GM11168 (cell line): ENCODE results near the gene KRT80.

Experiments
- in situ Hi-C: fragments of 300-500 bp; cut with MboI; formaldehyde crosslinking; loops from one replicate; pipeline ENCODE4 v1.12.0; 2022; ENCODE audit warnings: low sequenced_read_pairs; ENCODE audit not compliant: unreplicated experiment

Gene KRT80

DNA sequence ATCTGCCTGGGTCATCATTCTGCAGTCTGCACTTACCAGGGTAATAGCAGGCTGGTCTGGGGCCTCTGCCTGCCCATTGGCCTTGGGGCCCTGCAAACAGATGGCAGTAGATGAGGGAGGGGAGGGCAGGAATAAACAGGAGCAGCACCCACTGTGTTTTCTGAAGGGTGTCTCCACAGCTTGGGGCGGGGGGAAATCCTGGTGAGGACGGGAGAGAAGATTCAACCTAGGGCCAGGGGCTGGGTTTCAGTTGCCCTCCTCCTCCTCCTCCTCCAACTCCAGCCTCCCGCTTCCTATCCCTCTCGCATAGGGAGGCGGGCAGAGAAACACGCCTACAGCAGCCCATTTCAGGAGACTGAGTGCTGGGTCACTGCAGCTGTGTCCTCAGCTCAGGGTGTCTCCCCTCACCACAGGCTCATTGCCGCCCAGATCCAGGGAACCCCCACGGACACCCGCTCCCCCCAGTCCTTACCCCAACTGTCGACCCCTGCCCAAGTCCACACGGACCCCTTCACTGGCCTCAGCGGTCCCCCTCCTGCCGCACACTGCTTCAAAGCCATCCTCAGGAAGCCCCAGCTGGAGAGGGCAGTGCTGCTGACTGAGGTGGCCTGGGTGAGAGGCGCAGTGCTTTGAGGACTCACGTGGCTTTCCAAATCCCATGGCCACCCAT lies 9.1 kb upstream of the KRT80 start:
- in situ Hi-C loops: no loop called here

DNA sequence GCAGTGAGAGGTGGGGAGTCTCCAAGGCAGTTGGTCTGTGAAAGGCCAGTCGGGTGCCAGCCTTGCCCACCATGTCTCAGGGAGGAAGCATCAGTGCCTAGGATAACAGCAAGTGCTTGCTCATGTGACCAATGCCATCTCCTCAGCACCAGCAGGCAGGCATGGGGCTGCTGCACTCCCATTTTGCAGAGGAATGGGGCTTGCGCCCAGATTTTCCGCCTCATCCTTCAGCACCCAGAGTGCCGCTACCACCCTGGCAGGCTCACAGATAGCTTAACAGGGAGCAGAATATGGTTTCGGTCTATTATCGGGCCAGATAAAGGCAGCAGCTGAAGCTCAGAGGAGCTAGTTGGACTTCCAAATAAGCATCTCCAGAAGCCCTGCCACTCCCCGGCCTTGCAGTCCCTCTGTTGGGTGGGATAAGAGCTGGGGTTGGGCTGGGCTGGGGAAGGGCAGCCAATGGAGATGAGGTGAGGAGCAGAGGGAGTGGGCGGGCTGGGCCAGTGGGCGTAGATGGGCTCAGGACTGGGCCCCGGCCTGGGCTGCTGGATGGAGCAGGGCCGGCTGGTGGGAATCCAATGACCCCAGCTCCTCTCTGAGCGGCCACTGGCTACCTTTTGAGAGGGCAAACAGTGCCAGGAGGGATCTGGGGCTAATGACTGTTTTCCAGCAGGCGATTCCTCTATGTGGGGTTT lies 8.4 kb upstream of the KRT80 start:
- in situ Hi-C loops: no loop called here

- in situ Hi-C loops: no loop called here
These were observed 7.6 kb upstream of the KRT80 start for GRCh38 chr12:52199294-52199919.

DNA sequence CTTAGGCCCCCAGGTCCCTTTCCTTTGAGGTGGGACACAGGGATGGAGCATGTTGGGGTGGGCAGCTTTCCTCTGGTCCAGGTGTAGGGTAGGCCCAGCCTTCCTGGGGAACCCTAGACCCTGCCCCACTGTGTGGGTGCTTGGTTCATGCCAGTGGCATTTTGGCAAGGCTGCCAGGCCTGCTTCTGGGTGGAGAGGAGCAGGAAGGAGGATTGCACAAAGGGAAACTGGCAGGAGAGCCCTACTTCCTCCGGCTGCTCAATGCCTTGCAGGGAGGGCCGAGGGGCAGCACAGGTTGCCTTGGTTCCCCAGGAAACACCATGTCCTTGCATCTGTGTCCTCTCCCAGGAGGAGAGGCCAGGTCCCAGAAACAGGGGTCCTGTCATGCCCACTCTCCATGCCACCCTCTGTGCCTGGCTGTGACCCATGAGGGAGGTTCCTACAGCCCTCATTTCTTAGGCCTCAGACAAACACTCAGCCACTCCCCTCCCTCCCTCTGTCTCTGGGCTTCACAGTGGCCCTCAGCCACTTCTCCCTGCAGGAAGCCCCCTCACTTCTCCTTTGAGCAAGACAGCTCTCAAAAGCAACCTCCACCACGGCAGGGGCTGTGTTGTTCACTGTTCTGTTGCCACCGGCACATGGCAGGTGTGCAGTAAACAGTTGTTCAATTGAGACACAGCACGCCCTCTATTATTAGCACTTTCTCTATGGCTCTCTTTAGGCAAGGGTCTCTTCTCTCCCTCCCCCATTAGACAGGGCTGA lies 6.8 kb upstream of the KRT80 start:
- in situ Hi-C loops: no loop called here

- in situ Hi-C loops: no loop called here
These were observed 5.8 kb upstream of the KRT80 start for GRCh38 chr12:52197371-52198231.

GRCh38 chr12:52195065-52195730 lies 3.4 kb upstream of the KRT80 start:
- in situ Hi-C loops: no loop called here

DNA sequence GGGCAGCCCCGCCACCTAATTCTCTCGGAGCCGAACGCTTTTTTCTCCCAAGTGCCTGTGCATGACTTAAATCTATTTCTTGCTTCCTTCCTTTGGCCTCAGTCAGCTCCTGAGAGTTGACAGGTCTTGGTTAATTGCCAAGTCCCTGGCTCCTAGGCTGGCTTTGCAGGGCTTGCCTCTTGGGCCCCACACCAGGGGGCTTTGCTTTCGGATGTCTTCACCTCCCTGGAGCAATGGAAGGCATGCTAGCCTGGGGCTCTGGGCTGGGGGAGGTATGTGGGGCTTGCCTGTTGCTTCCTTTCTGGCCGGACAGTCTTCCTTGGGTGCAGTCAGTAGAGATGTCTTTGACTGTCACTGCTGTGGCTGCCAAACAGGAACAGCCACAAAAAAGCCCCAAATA lies 2.2 kb upstream of the KRT80 start:
- in situ Hi-C loops: no loop called here

- in situ Hi-C loops: no loop called here
These were observed 1.7 kb upstream of the KRT80 start for GRCh38 chr12:52193532-52193931.

GRCh38 chr12:52190860-52191729 lies 719 bp downstream of the KRT80 start:
- in situ Hi-C loops: no loop called here

DNA sequence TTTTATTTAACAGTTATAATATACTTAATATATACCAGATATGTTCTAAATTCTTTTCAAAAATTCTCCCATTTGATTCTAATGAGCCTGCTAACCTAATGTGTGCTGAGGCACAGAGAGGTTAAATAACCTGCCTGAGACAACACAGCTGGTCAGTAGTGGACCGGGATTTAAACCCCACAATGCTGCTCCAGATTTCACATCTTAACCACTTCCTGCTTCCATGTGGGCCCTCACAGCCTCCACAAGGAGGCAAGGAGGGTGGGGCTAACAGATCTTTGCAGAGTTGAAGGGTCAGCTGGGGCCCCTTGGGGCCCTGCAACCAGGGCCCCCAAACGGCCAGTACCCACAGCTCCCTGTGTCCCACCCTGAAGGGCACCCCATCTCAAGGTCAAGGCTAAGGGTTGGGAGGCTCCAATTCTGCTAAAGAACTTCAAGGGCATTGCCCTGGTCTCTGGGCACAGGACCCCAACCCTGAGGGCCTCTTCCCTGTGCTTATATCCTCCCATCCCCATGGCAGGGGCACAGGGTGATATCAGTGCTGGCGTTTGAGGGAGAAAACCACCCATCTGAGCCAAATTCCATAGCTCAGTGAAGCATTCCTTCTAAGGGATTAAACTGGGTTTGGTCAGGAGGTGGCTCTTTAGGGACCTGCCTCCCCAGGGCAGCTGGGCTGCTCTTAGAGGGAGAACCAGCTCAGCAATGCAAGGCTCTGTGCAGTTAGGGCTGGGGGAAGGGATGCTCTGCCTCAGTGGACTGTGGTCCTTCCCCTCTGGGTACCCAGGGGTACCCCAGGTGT lies 2.2 kb downstream of the KRT80 start:
- in situ Hi-C loops: no loop called here

- in situ Hi-C loops: no loop called here
These were observed 3.2 kb downstream of the KRT80 start for GRCh38 chr12:52188658-52189057.

DNA sequence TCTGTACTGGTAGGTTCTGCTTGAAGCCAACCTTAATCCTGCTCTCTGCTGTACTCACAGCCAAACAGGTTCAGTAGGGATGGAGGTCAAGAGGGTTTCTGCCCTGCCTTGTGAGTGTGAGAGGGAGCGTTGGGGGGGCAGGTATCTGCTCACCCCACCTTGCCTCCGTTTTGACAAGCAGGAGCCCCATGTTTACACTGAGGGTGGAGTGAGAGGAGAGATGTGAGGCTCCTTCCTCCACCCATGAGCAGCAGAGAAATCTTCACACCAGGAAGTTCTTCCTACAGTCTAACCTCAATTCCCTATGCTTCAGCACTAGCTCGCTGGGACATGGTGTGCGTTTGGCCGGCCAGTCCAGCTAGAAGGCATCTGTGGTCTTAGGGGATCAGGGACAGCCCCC lies 4.2 kb downstream of the KRT80 start:
- in situ Hi-C loops: no loop called here

DNA sequence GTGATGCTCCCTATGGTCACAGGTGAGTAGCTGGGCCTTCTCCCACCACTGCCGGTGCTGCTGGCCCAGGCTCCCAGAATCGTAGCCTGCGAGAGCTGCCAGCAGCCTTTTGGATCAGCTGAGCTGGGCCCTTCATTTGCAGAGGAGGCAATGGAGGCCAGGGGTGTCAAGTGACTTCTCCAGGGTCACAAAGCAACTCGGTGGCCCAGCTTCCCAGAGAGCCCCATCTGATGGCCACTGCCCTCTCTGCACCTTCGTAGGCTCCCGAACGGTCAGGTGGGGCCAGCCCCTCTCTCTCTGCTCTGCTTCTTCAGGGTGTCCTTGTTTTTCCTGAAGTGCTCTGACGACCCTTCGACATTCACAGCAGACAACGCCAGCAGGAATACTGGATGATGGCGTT lies 4.6 kb downstream of the KRT80 start:
- in situ Hi-C loops: no loop called here

DNA sequence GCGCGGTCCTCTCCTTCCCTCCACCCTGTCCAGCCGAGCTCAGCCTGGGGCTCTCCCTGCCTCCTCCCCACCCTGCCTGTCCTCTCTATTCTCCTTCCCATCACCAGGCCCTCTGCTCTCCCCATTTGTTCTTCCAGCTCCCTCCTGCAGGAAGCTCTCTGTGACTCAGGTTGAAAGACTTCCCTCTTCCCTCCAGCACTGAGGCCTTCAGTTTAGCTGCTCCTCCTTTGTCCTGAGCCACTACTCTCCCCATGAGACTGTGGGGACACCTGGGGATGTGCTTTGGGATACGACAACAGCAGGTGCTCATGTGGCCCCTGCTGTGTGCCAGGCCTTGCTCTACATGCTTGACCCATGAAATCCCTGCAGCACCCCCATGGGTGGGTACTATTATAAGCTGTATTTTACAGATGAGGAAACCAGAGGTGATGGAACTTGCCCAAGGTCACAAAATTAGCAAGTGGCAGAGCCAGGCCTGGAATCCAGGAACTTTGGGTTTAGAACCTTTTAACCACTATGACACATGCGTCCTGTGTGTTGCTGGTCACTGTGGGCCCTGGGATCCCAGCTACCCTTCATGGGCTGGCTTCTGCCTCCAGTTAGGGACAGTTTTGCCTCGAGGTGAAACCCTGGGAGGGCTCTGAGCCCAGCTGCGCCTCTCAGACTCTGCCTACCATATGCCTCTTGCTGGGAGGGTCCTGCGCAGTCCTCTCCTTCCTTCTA lies 5.5 kb downstream of the KRT80 start:
- in situ Hi-C loops: no loop called here

DNA sequence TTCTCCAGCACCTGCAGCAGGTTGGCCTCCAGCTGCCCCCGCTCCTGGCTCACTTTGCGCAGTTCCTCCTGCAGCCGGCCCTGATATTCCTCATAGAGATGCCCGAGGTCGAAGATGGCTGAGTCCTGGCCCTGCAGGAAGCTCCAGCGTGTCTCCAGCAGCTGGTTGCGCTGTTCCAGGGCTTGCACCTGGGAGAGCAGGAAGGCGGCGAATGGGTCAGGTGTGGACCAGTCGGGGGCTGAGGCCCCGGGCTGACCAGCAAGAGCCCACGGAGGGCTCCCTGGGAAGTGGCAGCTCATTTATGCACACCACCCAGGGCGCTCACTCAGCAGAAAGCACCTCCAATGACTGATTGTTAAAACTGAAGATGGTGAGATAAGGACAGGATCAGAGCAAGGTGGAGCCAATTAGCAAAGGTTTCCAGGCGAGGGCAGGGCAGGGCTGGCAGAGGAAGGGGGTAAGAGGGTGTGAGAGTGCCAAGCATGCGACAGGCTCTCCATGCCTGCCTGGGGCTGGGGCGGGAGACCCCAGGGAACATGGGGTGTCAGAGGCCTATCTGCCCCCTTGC lies 6.3 kb downstream of the KRT80 start:
- in situ Hi-C loops: no loop called here

DNA sequence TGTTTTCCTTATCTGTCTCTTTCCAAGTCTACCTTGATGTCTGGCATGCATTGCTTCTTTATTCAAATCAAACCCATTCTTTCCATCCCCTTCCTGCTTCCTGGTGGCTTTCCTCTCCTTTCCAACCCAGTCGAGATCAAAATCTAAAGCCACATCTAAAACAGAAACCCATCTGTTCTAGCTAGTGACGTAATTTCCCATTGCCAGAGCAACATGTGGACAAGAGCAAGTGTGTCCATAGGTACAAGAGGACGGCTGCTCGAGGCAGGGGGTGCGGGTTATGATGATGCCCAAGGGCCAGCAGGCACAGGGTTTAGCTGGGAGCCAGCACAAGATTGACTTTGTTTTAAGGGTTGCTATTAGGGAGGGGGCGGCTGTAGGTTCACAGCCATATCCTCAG lies 7.0 kb downstream of the KRT80 start:
- in situ Hi-C loops: no loop called here

DNA sequence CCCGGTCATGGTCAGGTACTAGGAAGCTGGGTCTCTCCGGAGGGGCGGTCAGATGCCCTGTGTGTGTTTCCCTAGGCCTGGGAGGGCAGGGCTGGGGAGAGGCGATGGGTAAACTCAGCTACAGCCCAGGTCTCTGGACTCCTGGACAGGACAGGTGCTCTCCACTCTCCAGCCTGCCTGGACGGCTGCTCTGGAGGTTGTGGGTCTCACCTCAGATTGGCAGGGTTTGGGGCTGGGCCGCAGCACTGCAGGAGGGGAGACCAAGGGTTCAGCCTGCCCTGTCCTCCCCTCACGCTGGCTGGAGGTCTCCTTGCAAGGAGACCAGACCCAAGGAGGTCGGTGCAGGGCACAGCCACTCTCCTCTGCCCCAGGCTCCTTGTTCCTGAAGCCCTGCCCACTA lies 7.8 kb downstream of the KRT80 start:
- in situ Hi-C loops: no loop called here
